Stimulated activated CD8-positive, alpha-beta memory T cell treated with anti-CD3 and anti-CD28 coated beads, Interleukin-2, amount 100 ng/mL, for 1 hour (primary cell): ENCODE results near the gene CYB5R4.
"Not testable (repeated sequence)": the region's sequence is repeated elsewhere in the genome, so short reads cannot be mapped to it uniquely, and the experiment has no call there.

Experiments used
- DNase-seq, 2 donors: peaks; one replicate each; pipeline ENCODE4 v3.0.0-alpha.2; 2020; ENCODE audit warnings: low read depth in 2 of 2

CYB5R4 gene

DNA sequence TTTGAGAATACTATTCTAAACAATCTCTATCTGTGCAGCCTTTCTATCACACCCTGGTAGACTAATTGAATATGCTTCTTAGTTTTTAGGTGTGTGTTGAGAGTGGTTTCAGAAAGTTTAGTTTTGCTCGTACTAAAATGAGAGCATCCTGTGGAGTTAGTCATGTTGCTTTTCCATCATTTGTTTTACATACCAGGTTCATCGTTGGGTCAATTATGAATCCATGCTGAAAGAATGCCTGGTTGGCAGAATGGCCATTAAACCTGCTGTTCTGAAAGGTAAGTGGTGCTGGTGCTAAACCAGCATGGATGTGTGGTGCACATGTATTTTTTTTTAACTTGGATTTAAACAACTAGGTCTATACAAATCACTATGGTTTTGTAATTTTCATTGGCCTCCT is 49.3 kb downstream of the CYB5R4 start:
- no peak for DNase-seq

DNA sequence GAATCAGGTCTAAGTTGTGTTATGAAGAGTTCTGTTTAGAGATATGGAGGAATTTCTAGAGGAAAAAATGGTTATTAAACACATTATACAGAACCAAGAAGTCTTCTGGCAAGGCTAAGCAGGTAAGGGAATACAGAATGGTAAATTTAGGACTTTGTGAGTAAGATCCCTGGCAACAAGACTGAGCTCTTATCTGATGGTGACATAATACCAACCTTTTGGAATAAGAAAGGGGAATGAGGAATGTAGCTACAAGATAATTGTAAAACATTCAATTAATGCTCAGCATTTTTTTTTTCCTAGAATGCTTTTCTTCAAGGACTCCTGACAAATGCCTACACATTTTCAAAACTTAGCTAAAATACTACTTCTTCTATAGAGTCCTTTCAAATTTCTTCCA is 51.8 kb downstream of the CYB5R4 start:
- no peak for DNase-seq

DNA sequence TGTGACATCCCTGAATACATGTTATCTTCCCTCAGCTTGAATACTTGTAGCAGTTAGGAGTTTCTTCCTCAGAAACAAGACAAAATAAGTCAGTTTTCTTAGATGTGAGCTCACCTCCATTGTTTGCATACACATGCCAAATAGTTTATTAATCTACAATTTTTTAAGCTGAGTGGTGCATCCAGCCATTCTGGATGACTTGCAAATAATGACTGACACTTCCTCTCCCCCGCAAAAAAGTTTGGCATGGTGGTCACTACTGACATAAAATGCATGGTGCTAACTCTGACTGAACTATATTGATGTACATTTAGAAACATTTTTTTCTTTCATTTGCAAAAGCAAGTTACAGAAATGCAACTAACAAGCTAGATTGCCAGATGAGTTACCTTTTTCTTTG is 55.5 kb downstream of the CYB5R4 start:
- no peak for DNase-seq

DNA sequence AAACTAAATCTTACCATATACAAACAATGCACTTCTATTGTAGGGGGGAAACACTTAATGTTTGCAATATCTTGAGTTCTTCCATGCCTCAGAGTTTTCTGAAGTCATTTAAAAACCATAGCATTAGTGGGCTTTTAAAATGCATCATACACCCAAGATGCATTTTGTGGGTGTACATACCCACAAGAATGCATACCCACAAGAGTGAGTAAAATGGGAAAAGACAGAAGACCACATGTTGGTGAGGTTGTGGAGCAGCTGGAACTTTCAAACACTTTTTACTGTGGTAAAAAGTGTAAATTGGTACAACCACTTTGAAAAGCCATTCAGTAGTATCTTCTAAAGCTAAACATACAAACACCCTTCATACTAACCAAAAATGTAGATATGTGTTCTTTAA is 57.5 kb downstream of the CYB5R4 start:
- no peak for DNase-seq

DNA sequence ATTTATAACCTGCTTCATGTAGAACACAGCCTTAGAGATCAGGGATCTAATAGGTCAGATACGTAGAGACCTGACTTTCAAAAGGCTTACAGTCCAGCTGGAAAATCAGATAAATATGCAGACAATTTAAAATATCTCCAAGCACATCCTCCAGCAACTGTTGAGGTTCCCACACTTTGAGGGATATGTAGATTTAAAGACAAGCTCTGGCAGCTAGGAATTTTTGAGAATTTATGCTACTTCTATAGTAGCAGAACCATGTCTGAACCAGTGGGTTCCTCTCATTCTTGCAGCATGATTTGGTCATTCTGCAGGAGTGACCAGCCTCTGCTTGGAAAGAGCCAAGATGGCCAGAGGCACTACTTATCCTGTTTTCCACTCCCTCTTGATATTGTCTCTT is 60.5 kb downstream of the CYB5R4 start:
- DNase-seq, result no peak

DNA sequence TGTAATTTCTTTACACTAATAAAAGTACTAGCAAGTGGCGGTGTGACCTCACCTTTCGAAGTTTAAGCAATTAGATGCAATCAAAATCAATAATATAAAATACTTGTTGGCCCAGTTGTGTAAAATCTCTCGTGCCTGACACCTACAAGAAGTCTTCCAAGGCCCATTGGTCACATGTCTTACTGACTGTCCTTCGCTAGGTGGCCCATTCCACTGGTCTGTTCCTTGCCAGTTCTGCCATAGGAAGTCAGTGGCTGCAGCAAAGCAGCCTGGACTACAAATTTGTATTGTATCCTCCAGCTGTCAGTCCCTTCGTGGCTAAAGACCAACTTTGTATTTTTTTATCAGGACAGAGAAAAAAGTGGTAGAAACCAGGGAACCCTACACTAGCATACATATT is 61.8 kb downstream of the CYB5R4 start:
- no peak for DNase-seq

DNA sequence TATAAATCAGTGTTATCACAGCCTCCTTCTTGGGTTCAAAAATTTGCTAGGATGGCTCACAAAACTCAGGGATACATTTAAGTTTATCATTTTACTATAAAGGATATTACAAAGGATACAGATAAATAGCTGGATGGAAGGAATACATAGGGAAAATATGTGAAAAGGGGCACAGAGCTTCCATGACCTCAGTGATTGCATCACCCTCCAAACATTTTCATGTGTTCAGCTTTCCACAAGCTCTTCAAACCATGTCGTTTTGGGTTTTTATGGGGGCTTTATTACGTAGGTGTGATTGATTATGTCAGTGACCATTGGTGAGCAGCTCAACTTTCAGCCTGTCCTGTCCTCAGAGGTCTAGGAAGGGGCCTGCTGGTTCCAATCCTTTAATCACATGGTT is 68.0 kb downstream of the CYB5R4 start:
- no peak for DNase-seq

DNA sequence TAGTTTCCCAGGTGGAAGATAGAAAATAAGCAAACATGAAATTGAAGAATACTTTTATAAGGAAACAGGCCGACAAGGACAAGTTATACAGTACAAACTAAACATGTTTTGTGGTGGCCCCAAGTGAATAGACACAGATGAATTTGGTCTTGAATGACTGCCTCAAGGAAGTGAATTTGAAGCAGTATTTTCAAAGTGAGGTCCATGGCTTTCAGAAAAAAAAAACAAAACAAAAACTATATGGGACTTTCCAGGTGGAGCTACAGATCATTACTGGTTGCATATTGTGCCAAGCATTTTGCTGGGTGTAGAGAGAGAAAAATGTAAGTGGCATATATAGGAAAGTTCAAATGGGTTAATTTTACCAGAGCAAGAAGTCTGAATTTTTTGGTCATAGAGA is 68.8 kb downstream of the CYB5R4 start:
- no peak for DNase-seq

DNA sequence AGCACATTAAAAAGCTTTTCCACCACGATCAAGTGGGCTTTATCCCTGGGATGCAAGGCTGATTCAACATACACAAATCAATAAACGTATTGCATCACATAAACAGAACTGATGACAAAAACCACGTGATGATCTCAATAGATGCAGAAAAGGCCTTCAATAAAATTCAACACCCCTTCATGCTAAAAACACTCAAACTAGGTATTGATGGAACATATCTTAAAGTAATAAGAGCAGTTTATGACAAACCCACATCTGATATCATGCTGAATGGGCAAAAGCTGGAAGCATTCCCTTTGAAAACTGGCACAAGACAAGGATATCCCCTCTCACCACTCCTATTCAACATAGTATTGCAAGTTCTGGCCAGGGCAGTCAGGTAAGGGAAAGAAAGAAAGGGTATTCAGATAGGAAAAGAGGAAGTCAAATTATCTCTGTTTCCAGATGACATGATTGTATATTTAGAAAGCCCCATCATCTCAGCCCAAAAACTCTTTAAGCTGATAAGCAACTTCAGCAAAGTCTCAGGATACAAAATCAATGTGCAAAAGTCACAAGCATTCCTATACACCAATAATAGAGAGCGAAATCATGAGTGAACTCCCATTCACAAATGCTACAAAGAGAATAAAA is 86.8 kb downstream of the CYB5R4 start:
- DNase-seq, result not testable (repeated sequence)

DNA sequence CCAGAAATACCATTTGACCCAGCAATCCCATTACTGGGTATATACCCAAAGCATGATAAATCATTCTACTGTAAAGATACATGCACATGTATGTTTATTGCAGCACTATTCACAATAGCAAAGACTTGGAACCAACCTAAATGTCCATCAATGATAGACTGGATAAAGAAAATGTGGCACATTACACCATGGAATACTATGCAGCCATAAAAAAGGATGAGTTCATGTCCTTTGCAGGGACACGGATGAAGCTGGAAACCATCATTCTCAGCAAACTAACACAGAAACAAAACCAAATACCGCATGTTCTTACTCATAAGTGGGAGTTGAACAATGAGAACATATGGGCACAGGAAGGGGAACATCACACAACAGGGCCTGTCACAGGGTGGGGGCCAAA is 88.5 kb downstream of the CYB5R4 start:
- not testable (repeated sequence) for DNase-seq

DNA sequence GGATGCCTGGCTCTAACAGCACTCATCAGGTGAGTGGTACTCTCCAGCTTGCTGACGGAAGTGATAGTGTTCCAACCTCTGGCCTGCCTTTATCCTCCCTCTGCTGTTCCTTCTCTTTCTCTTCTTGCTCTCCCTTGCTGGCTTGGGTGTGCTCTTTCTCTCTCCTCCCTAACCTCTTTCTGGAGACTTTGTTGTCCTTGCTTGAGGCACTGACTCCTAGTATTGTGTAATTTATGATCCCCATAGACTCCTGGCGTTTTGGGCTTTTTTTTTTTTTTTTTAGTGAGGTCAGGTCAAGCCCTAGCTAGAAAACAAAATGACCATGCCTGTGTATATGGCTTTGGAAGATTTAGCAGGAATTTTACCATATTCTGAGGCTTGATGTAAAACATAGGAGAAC is 89.4 kb downstream of the CYB5R4 start:
- DNase-seq, result no peak

DNA sequence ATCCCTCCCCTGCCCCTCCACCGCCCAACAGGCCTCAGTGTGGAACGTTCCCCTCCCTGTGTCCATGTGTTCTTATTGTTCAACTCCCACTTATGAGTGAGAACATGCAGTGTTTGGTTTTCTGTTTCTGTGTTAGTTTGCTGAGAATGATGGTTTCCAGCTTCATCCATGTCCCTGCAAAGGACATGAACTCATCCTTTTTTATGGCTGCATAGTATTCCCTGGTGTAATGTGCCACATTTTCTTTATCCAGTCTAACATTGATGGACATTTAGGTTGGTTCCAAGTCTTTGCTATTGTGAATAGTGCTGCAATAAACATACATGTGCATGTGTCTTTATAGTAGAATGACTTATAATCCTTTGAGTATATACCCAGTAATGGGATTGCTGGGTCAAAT is 91.9 kb downstream of the CYB5R4 start:
- DNase-seq, result not testable (repeated sequence)

DNA sequence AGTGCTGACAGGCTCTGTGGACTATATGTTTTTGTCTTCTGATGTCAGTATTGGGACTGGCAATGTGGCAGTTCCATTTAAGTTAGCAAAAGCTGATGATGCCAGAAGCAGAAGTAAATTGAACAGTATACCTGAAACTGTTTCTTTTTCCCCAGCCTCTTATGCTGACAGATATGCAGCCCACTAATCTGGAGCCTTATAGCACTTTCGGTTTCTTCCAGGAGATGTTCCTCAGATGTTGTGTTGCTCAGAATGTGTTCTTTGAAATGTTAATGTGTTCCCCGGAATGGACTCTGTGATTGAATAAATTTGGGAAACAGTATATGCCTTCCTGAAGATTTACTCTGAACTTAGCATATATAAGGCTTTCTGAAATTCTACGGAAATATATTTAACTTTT is 93.3 kb downstream of the CYB5R4 start:
- no peak for DNase-seq

DNA sequence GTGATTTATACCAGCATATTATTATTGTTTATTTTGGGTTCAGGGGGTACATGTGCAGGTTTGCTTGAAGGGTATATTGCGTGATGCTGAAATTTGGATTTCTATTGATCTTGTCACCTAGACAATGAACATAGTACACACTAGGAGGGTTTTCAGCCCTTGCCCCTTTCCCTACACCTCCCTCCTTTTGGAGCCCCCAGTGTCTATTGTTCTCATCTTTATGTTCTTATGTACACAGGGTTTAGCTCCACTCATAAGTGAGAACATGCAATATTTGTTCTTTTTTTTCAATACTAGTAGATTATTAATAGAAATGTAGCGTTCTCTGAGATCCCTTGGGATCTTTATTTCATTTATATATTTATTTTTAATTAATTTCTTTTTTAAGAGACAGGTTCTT is 94.9 kb downstream of the CYB5R4 start:
- no peak for DNase-seq

DNA sequence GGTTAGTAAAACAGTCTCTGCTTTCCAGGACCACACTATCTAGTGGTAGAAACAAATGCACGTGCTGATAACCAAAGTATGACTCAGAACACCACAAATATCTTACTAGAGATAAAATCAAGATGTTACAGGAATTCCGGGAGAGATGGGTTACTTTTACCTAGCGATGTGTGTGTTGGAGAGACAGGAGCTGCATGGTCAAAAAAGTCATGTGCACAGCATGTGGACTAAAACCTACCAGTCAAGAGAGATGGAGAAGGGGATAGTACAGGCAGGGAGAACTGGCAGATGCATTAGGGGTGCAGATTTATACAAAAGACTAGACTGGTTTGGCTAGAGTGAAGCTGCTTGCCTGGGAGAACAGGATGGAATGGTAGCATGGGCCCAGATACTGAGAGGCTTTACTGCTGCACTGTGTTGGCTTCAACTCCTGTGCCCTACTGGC is 98.8 kb downstream of the CYB5R4 start:
- no peak for DNase-seq

DNA sequence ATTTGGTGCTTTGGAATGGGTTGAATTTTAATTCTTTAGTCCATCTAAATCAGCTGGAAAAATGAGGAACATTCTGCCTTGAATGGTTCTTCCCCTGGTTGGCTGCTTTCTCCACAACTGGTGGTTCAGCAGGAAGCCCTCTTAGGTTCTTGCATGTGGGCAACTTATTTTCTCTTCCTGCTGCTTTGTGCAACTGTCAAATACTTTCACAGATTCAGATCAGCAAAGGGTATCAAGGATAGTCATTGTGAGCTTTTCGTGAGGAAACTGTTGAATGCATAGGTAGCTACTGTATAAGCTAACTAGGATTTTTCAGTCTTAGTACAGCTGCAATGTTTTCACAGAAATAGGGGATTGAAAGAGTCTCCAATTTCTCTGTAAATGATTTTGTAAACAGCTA is 101.2 kb downstream of the CYB5R4 start:
- no peak for DNase-seq

DNA sequence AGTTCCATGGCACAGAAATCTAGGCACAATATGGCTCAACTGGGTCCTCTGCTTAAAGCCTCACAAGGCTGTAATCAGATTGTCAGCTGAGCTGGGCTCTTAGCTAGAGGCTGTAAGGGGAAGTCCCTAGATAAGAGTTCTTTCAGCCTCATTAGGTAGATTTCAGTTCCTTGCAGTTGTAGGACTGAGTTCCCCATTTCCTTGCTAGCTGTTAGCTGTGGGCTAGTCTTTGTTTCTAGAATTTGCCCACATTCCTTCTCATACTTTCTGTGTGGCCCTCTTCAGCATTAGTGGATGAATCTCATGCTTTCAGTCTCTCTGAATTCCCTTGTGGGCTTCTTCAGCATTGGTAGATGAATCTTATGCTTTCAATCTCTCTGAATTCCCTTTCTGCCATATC is 103.1 kb downstream of the CYB5R4 start:
- no peak for DNase-seq

DNA sequence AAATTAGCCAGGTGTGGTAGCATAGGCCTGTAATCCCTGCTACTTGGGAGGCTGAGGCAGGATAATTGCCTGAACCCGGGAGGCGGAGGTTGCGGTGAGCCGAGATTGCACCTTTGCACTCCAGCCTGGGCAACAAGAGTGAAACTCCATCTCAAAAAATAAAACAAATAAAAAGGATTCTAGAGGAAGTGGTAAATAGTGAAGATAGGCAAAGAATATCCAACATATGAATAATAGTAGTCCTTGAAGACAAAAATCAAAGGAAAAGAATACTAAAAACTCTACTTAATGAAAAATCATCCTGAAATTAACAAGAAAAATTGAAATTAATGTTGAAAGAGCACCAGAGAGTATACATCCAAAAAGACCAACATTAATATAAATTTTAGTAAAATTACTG is 107.0 kb downstream of the CYB5R4 start:
- no peak for DNase-seq

DNA sequence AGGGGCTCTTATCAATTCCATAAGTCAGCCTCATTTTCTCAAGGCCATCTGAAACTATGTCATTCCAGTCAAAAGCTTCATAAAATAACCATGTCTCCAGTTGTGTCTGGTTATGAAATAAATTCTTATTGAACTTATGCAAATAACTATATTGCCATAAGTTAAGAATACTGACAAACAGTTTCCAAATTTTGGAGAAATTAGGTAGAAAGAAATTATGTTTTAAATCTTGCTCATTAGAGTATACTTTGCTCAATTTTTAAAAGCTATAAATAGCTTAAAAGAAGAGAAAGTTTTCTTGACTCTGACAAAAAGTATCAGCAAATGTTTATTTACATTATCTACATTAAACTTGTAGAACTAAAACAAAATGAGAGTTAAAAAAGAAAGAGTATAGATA is 111.1 kb downstream of the CYB5R4 start:
- DNase-seq, result no peak

DNA sequence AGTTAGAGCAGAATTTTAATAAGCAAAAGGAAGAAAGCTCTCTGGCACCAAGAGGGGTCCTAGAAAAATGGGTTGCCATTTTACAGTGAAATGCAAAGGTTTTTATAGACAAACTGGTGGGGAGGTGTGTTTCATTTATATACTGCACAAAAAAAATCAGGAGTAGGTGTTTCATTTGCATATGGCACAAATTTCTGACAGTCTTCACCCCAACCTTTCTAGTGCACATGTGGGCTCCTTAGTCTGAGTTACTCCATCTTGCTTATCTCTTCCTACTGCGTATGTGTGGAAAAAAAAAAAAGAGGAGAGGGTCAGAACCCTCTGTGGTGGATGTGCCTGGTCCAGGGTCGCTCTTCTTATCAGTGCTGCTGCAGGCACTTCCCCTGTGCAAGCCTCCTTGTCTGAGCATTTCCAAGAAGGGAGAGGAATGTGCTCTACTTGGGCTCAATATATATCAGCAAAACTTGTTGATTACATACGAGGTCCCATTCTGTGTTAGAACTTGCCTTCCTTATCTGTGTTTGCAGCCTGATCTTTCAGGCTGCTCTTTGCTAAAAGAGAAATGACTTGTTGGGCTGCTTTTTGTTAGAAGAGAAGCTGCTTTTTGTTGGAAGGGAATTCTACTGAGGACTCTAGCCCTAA is 115.0 kb downstream of the CYB5R4 start:
- DNase-seq, result no peak

DNA sequence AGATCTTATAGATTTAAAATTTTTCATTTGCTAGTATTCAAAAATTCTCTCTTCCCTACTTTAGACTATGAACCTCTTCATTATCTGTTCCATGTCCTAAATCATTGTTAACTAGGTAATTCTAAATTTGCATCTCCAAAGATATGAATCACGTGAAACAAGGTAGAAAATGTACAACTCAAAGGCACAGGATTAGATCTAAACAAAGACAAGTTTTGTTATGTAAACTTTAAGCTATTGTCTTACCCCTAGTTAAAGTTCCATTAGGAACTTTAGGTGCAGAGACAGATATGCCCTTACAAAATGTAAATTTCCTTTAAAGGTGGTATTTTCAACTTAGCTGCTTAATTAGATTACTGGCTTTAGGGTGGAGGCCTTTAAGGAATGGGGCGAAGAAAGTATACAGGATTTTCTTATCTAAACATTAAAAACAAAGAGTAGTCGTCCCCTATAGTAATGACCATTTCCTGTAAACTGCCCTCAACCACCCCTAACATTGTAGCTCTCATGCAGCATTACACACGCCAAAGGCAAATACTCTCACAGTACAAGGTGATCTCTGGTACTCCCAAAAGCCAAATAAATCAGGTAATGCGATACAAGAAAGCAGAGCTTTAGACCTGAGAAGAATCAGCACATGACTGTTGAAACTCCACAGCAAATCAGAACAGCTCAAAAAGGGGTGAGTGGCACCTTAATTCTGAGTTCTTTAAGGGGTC is 116.7 kb downstream of the CYB5R4 start:
- no peak for DNase-seq

DNA sequence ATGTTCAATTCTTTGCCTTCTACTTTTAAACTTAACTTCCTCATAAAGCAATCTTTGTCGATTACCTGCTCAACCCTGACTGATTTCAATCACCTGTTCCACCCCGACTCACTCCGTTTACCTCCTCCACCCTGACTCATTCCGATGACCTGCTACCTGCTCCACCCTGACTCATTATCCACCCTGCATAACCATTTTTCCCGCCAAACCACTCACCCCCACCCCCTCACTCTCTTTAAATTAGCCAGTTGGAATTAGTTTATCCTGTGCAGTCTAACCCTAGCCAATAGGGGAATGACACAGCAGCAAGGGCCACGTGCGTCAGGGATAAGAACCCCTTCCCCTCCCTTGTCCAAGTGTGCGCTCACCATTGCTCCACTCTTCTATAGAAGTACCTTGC is 117.4 kb downstream of the CYB5R4 start:
- no peak for DNase-seq

DNA sequence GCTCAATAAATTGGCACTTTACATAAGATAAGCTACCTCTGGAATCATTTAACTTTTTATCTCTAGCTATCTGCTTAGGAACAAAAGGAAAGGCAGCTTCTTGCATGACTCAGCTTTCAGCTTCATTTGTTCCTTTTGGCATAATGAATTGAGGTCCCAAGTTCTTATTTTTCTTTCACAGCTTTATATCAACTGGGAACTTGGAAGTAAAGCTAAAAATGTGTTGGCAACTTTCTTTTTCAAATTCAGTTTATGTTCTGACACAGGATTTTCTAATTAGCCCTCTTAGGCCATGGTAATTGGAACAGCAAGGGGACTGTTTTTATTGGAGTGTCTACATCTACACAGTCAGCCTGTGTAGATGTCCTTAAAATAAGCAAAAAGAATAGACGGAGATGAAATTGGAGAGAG is 118.8 kb downstream of the CYB5R4 start:
- no peak for DNase-seq
